Measurements from ENCODE around the gene RRP12. TPM values are rescaled to one million over a fixed set of nuclear protein-coding genes. Genes with fewer than 3 reads are reported as not detected.
"Not testable (repeated sequence)": the region's sequence is repeated elsewhere in the genome, so short reads cannot be mapped to it uniquely, and the experiment has no call there.

RRP12 gene
- total and polyA plus RNA-seq, 2 donors, result 12.3 to 14.0 TPM

DNA sequence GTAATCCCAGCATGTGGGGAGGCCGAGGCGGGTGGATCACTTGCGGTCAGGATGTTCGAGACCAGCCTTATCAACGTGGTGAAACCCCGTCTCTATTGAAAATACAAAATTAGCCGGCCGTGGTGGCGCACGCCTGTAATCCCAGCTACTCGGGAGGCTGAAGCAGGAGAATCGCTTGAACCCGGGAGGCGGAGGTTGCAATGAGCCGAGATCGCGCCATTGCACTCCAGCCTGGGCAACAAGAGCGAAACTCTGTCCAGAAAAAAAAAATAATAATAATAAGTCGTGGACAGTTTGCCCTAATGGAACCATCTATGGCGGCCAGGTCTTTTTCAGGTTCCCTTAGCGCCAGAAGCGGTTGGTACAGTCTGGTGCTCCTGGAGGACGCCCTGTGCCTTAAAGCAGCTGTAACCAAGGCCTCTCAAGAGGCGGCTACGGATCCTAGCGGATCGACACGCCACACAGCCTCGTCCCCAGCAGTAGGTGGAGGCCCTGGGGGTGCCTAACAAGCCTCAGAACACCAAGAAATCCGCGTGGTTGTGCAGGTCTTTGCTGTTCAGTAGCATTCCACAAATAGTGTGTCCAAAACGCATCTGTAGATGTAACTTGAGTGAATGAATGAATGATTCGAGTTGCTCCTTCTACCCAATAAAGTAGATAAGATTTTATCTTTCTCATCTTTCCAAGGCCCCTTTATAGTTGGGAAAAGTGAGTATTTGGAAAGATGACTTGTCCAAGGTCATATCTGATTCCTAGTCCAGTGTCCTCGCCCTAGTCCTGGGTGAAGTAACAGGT lies 25.8 kb upstream of the RRP12 start:
- no peaks in the 10 kb centered on the region for H3K4me1 ChIP-seq (ENCODE audit: insufficient read depth)
- H3K4me3 ChIP-seq (ENCODE audit: low read depth, low read length), result peak overlapping the region; percentile 85
- no peak overlapping the region for H3K27ac ChIP-seq (ENCODE audit: low read depth)
- WGBS, result 7% methylated on average over 34 of the region's 34 CpGs
- peaks cover 3% of the 10 kb centered on the region for H3K36me3 ChIP-seq (ENCODE audit: insufficient read depth)
- DNase-seq (ENCODE audit: extremely low spot score), result no peak

DNA sequence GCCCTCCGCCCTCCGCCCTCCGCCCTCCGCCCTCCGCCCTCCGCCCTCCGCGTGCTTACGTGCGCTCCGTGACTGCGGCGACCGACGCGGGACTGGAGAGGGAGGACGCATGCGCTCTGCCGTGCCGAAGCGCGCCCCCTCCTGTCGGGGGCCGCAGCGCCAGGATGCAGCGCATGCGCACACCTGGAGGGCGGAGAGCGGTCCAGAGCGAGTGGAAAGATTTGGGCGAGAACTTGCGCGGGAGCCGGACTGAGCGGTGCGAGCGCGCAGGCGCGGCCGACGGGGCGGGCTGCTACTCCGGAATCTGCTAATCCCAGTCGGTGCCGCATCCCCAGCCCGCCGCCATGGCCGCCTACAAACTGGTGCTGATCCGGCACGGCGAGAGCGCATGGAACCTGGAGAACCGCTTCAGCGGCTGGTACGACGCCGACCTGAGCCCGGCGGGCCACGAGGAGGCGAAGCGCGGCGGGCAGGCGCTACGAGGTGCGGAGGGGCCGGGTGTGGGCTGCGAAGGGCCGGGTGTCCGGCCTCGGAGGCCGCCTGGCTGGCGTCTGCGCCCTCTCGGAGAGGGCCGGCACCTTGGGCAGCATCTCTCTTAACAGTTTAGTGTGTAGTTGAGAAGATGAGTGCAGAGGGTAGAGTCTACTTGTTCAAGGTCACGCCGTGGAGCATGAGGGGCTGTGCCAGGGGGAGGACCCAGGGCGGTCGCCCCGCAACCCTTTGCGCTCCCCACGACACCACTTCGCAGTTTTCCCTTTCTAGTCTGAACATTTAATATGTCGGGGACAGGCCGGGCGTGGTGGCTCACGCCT lies 25.0 kb upstream of the RRP12 start, which contains the start of gene PGAM1:
PGAM1 (plus strand) TSS at position 228 of the 812 bp plus-strand sequence; CDS start at position 345, 117 bp downstream.
- peak; percentile 91 for DNase-seq (ENCODE audit: extremely low spot score)
- no peaks in the 10 kb centered on the region for H3K4me1 ChIP-seq (ENCODE audit: insufficient read depth)
- H3K4me3 ChIP-seq (ENCODE audit: low read depth, low read length), result peak within 1 kb of the TSS; percentile 85
- WGBS, result under 1% methylated on average over 88 of the region's 90 CpGs
- H3K27ac ChIP-seq (ENCODE audit: low read depth), result peak within 1 kb of the TSS; percentile 78
- peaks cover 1% of the 10 kb centered on the region for H3K36me3 ChIP-seq (ENCODE audit: insufficient read depth)

DNA sequence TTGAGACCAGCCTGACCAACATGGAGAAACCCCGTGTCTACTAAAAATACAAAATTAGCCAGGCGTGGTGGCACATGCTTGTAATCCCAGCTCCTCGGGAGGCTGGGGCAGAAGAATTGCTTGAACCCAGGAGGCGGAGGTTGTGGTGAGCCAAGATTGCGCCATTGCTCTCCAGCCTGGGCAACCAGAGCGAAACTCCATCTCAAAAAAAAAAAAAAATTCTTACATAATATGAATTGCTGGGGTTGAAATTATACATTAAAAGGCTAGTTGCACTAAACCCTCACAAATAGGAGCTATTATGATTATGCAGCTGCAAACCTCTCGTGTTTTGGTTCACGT lies 22.6 kb upstream of the RRP12 start:
- not testable (repeated sequence) for H3K4me3 ChIP-seq (ENCODE audit: low read depth, low read length); H3K36me3 ChIP-seq (ENCODE audit: insufficient read depth); DNase-seq (ENCODE audit: extremely low spot score); H3K4me1 ChIP-seq (ENCODE audit: insufficient read depth); H3K27ac ChIP-seq (ENCODE audit: low read depth)
- WGBS, result 85% methylated on average over 8 of the region's 8 CpGs

DNA sequence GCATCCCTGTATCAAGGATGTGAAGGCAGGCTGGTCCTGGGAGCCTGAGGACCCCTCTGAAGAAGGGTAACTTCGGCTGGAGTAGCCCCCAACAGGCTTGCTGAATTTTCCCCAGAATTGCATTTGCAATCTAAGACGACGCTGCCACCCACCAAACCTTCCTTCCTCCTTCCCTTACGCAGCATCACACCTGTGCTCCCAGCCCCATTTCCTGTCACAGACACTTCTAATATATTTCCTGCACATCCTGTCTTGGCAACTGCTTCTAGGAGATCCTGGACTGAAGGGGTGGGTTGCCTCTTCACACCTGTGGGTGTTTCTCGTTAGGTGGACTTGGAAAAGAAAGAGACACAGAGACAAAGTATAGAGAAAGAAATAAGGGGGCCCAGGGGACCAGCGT lies 15.4 kb upstream of the RRP12 start:
- Histone ChIP-seq H3K4me3 (ENCODE audit: low read depth, low read length) (no peak overlapping the region), H3K36me3 (ENCODE audit: insufficient read depth) (no peaks in the 10 kb centered on the region), H3K4me1 (ENCODE audit: insufficient read depth) (no peaks in the 10 kb centered on the region), H3K27ac (ENCODE audit: low read depth) (no peak overlapping the region)
- WGBS, result 78% methylated on average over 6 of the region's 6 CpGs
- DNase-seq (ENCODE audit: extremely low spot score), result no peak

DNA sequence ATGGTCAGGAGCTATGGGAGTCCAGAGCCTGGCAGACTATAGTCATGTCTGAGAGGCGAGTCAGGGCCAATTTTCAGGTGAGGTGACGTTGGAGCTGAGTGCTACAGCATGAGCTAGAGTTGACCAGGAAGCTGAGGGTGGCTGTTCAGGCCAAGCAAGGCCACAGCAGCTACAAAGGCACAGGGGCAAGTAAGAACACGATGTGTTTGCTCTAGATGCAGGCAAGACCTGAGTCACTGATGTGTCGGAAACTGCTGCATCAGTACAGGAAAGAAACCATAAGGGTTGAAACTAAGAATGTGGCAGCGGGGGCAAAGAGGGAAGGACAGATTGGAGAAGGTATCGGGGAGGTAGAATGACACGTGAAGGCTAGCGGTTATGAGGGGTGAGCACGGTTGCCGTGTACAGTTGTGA lies 11.8 kb upstream of the RRP12 start:
- Histone ChIP-seq H3K27ac (ENCODE audit: low read depth) (no peak overlapping the region), H3K36me3 (ENCODE audit: insufficient read depth) (no peaks in the 10 kb centered on the region), H3K4me3 (ENCODE audit: low read depth, low read length) (no peak overlapping the region), H3K4me1 (ENCODE audit: insufficient read depth) (no peaks in the 10 kb centered on the region)
- DNase-seq (ENCODE audit: extremely low spot score), result peak; percentile 50
- WGBS, result 84% methylated on average over 10 of the region's 10 CpGs

DNA sequence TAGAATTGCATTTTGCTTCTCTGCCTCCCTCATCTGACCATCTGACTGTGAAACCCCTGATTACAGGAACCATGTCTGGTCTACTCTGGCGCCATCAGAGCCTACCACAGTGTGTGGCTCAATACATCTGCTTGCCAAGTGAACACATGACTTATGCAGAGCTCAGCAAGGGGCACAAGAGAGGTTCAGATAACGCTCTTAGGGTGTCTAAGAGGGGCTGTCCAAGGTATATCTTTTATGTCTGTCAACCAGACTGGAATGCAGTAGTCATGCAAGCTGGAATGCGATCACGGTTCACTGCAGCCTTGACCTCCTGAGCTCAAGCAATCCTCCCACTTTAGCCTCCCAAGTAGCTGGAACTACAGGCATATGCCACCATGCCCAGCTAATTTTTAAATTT lies 10.3 kb upstream of the RRP12 start:
- no peak overlapping the region for H3K4me3 ChIP-seq (ENCODE audit: low read depth, low read length)
- H3K27ac ChIP-seq (ENCODE audit: low read depth), result no peak overlapping the region
- no peak for DNase-seq (ENCODE audit: extremely low spot score)
- no peaks in the 10 kb centered on the region for H3K36me3 ChIP-seq (ENCODE audit: insufficient read depth)
- WGBS, result 76% methylated on average over 4 of the region's 4 CpGs
- H3K4me1 ChIP-seq (ENCODE audit: insufficient read depth), result no peaks in the 10 kb centered on the region

DNA sequence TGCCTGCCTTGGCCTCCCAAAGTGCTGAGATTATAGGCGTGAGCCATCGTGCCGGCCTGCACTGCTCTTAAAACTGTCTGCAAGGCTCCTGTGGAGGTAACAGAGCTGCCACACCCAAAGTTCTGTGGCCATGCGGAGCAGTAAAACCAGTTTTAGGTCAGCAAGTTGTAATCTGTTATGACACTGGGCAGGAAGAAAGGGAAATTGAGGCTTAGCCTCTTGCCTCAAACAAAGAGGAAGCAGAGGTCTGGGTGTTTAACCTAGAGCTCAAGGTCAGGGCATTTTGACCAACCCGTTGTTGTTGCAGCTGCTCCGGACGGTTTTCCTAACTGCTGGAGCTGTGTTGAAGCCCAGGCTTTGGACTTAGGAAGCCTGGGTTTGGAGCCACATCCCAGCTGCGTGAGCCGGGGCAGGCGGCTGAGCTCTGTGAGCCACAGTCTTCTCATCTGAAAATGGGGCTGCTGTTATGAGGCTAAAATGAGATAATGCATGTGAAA lies 7.4 kb upstream of the RRP12 start:
- WGBS, result 72% methylated on average over 10 of the region's 10 CpGs
- DNase-seq (ENCODE audit: extremely low spot score), result peak; percentile 40
- Histone ChIP-seq H3K4me3 (ENCODE audit: low read depth, low read length) (no peak overlapping the region), H3K36me3 (ENCODE audit: insufficient read depth) (no peaks in the 10 kb centered on the region), H3K27ac (ENCODE audit: low read depth) (no peak overlapping the region), H3K4me1 (ENCODE audit: insufficient read depth) (no peaks in the 10 kb centered on the region)

DNA sequence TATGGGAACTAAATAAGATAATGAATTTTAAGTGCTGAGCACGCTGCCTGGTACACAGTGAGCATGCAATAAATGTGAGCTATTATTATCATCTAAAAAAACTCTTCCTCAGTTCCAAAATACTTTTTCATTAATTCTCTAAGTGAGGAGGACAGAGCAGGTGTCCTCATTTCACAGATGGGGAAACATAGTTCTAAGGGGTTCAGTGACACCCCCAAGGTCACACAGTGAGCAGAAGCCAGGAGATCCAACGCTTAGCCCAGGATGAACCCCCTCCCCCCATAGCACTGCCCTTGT lies 6.8 kb upstream of the RRP12 start:
- WGBS, result 89% methylated on average over 2 of the region's 2 CpGs
- no peak overlapping the region for H3K27ac ChIP-seq (ENCODE audit: low read depth)

DNA sequence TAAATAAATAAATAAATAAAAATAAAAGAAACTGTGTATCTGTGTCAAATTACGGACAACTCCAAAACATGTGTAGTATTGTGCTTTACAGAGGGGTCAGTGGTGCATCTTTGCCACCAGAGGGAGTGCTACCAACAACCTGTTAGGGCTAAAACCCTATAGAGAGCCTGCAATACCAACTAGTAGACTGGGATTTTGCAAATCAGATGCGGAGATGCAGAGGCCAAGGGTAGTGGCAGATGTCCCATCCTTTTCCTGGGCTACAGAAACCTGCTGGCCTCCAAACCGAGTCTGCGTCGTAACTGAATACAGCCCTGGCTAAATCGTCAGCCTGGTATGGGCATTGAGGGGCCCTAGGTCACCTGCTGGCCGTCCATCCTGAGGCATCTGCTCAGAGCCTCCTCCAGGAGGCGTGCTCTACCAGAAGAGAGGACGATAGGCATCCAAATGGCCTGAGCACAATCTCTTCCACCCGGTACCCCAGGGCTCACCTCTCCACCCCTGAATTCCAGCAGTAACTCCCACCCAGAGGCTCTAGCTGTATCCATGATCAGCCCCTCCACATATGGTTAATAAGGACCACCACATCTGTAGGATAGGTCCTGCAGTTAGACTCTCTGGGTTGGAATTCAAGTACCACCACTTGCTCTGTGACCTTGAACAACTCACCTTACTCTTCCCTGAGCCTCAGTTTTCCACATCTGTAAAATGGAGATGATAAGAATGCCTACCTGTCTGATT lies 6.2 kb upstream of the RRP12 start:
- WGBS, result 4% methylated on average over 10 of the region's 10 CpGs
- Histone ChIP-seq H3K4me3 (ENCODE audit: low read depth, low read length) (no peak overlapping the region), H3K27ac (ENCODE audit: low read depth) (no peak overlapping the region), H3K36me3 (ENCODE audit: insufficient read depth) (no peaks in the 10 kb centered on the region), H3K4me1 (ENCODE audit: insufficient read depth) (no peaks in the 10 kb centered on the region)
- DNase-seq (ENCODE audit: extremely low spot score), result peak; percentile 66

More for the DNA sequence above, 6.8 kb upstream of the RRP12 start:
- no peak for DNase-seq (ENCODE audit: extremely low spot score)
- no peaks in the 10 kb centered on the region for H3K36me3 ChIP-seq (ENCODE audit: insufficient read depth)
- H3K4me3 ChIP-seq (ENCODE audit: low read depth, low read length), result no peak overlapping the region
- no peaks in the 10 kb centered on the region for H3K4me1 ChIP-seq (ENCODE audit: insufficient read depth)

DNA sequence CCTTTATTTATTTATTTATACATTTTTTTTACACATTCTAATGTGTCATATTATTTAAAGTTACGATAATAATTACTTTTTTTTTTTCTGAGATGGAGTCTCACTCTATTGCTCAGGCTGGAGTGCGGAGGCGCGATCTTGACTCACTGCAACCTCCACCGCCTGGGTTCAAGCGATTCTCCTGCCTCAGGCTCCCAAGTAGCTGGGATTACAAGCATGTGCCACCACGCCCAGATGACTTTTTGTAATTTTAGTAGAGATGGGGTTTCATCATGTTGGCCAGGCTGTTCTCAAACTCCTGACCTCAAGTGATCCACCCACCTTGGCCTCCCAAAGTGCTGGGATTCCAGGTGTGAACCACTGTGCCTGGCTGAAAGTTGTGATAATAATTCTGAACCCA lies 5.3 kb upstream of the RRP12 start:
- H3K4me3 ChIP-seq (ENCODE audit: low read depth, low read length); DNase-seq (ENCODE audit: extremely low spot score); H3K36me3 ChIP-seq (ENCODE audit: insufficient read depth); H3K4me1 ChIP-seq (ENCODE audit: insufficient read depth); H3K27ac ChIP-seq (ENCODE audit: low read depth): not testable (repeated sequence)
- 88% methylated on average over 7 of the region's 7 CpGs for WGBS

DNA sequence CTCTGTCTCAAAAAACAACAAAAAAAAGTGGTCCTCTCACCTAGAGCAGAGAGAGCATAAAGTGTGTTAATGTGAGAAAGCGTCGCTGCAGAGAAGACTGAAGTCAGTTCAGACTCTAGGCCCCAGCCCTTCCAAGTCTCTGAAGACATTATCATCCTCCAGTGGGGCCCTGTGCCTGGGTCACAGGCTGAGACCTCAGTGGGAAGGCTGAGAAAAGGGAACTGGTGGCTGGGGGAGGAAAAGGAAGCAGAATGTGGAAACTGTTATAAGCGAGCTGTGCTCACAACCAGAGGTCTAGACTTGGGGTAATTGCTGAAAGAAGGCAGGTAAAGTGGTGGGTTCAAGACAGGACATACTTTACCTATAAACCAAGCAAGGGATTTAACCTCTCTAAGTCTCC lies 4.9 kb upstream of the RRP12 start:
- DNase-seq (ENCODE audit: extremely low spot score), result no peak
- no peak overlapping the region for H3K4me3 ChIP-seq (ENCODE audit: low read depth, low read length)
- no peaks in the 10 kb centered on the region for H3K36me3 ChIP-seq (ENCODE audit: insufficient read depth)
- no peak overlapping the region for H3K27ac ChIP-seq (ENCODE audit: low read depth)
- H3K4me1 ChIP-seq (ENCODE audit: insufficient read depth), result no peaks in the 10 kb centered on the region
- 74% methylated on average over 3 of the region's 3 CpGs for WGBS

DNA sequence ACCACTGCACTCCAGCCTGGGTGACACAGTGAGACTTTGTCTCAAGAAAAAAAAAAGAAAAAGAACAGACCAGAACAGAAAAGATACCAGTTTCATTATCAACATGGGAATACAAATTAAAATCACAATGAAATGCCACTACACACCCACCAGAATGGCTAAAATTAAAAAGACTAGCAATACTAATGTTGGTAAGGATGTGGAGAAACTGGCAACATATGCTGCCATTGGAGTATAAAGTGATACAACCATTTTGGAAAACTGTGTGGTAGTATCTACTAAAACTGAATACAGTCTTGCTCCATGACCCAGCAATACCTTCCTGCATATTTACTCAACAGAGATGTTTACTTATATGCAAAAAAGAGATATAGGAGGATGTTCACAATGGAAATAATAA lies 2.9 kb upstream of the RRP12 start:
- Histone ChIP-seq H3K27ac (ENCODE audit: low read depth) (no peak overlapping the region), H3K4me1 (ENCODE audit: insufficient read depth) (peaks cover 2% of the 10 kb centered on the region), H3K4me3 (ENCODE audit: low read depth, low read length) (no peak overlapping the region), H3K36me3 (ENCODE audit: insufficient read depth) (no peaks in the 10 kb centered on the region)
- DNase-seq (ENCODE audit: extremely low spot score), result no peak

DNA sequence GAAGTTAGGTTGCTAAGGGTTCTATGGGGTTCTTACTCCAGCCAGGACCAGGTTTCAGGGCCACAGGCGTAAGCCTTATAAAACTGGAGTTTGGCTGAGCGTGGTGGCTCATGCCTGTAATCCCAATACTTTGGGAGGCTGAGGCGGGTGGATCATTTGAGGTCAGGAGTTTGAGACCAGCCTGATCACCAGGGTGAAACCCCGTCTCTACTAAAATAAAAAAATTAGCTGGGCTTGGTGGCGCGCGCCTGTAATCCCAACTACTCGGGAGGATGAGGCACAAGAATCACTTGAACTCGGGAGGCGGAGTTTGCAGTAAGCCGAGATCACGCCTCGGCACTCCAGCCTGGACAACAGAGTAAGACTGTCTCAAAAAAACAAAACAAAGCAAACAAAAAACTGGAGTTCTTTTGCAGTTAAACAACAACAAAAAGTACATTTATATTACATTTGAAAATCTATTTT lies 347 bp upstream of the RRP12 start:
- 64% methylated on average over 13 of the region's 13 CpGs for WGBS
- Histone ChIP-seq H3K27ac (ENCODE audit: low read depth) (no peak overlapping the region), H3K4me3 (ENCODE audit: low read depth, low read length) (peak overlapping the region; percentile 63), H3K36me3 (ENCODE audit: insufficient read depth) (no peaks in the 10 kb centered on the region), H3K4me1 (ENCODE audit: insufficient read depth) (peaks cover 2% of the 10 kb centered on the region)
- no peak for DNase-seq (ENCODE audit: extremely low spot score)
